Uterus (tissue), 2 donors: ENCODE results near the gene ILF2.

Experiments used
- POLR2A ChIP-seq, 2 donors: fragments of 450-650 bp; IDR thresholded peaks; one replicate each; pipeline ENCODE4 v1.6.1; 2016; ENCODE audit warnings: antibody characterized with exemption in 2 of 2, mild to moderate bottlenecking in 1 of 2, moderate library complexity in 1 of 2
- TF ChIP-seq, protein P1 (sequence below), 4 experiments: fragments of 200-600 bp in 2 of 4; fragments of 450-650 bp in 2 of 4; sonication (generic) in 2 of 4; IDR thresholded peaks; one replicate each; pipeline ENCODE4 v1.5.1; 2016 to 2019; ENCODE audit warnings: antibody characterized with exemption in 4 of 4, mild to moderate bottlenecking in 2 of 4, moderate library complexity in 1 of 4

DNA sequence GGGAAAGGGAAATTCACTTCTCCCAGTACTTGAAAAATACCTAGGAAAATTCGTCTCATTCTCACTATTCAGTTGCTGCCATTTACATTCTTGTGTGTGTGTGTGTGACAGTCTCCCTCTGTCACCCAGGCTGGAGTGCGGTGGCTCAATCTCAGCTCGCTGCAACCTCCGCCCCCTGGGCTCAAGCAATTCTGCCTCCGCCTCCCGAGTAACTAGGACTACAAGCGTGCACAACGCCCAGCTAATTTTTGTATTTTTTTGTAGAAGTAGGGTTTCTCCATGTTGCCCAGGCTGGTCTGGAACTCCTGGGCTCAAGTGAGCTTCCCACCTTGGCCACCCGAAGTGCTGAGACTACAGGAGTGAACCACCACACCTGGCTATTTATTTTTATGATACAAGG lies 11.1 kb downstream of the ILF2 start:
- no peak for TF ChIP-seq POLR2A (IDR thresholded peaks at IDR 0.05)
- TF ChIP-seq, protein P1, sequence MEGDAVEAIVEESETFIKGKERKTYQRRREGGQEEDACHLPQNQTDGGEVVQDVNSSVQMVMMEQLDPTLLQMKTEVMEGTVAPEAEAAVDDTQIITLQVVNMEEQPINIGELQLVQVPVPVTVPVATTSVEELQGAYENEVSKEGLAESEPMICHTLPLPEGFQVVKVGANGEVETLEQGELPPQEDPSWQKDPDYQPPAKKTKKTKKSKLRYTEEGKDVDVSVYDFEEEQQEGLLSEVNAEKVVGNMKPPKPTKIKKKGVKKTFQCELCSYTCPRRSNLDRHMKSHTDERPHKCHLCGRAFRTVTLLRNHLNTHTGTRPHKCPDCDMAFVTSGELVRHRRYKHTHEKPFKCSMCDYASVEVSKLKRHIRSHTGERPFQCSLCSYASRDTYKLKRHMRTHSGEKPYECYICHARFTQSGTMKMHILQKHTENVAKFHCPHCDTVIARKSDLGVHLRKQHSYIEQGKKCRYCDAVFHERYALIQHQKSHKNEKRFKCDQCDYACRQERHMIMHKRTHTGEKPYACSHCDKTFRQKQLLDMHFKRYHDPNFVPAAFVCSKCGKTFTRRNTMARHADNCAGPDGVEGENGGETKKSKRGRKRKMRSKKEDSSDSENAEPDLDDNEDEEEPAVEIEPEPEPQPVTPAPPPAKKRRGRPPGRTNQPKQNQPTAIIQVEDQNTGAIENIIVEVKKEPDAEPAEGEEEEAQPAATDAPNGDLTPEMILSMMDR (IDR thresholded peaks at IDR 0.05), result no peak
